SK-N-SH (cell line): Measurements from ENCODE around the gene RAB15.

Experiments
- CTCF ChIP-seq: fragments of 200-600 bp; sonication (generic); IDR thresholded peaks from 2 replicates; pipeline ENCODE4 v1.6.1; 2017; ENCODE audit warnings: antibody characterized with exemption, mild to moderate bottlenecking, moderate library complexity
- EP300 ChIP-seq, 2 experiments: IDR thresholded peaks; 2 replicates each; pipeline versions ENCODE4 v1.4.0 to v1.6.1; 2012; ENCODE audit warnings: borderline replicate concordance in 1 of 2, low read depth in 1 of 2, low read length in 1 of 2
- PBX3 ChIP-seq: IDR thresholded peaks from 2 replicates; pipeline ENCODE4; 2012
- RFX5 ChIP-seq: IDR thresholded peaks from 2 replicates; pipeline ENCODE4 v1.6.1; 2012; ENCODE audit warnings: mild to moderate bottlenecking, improper control_type of control experiment, low read length
- SMC3 ChIP-seq: IDR thresholded peaks from 2 replicates; pipeline ENCODE4 v1.6.1; 2012; ENCODE audit warnings: low read depth, low read length, improper control_type of control experiment
- USF1 ChIP-seq: IDR thresholded peaks from 2 replicates; pipeline ENCODE4 v1.4.0; 2012; ENCODE audit warnings: low read depth, borderline replicate concordance
- TF ChIP-seq, protein P1 (sequence below): IDR thresholded peaks from 2 replicates; pipeline ENCODE4 v1.4.0; 2012; ENCODE audit warnings: low read depth

DNA sequence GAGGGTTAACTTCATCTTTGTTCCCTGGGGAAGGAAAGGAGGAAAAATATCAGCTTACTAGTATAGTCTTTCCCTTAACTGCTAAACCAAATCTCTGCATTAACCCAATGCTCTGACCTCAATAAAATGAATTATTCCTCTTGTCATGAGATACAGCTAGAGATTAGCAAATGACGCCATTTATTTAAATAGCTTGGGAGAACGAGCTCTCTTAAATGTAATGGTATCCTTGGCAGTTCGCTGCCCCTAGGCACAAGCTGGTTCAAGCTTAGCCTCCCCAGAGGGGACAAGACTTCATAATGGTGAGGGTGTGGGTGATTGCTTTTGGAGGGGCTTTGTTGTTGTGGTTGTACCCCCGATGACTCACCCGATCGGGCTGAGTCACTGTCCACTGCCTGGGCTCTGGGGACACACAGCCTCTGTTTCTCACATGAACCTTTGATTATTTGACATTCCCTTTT lies 34.2 kb upstream of the RAB15 start:
- no peak for TF ChIP-seq EP300 (IDR thresholded peaks at IDR 0.05; ENCODE audit: borderline replicate concordance in 1 of 2, low read depth in 1 of 2, low read length in 1 of 2)
- no peak for TF ChIP-seq CTCF
- TF ChIP-seq RFX5: no peak
- TF ChIP-seq PBX3: no peak
- TF ChIP-seq USF1: no peak
- no peak for TF ChIP-seq SMC3
- TF ChIP-seq, protein P1, sequence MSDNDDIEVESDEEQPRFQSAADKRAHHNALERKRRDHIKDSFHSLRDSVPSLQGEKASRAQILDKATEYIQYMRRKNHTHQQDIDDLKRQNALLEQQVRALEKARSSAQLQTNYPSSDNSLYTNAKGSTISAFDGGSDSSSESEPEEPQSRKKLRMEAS: no peak
